Measurements from ENCODE around the gene CD24. TPM values are rescaled to one million over a fixed set of nuclear protein-coding genes. Genes with fewer than 3 reads are reported as not detected.
"Not testable (repeated sequence)": the region's sequence is repeated elsewhere in the genome, so short reads cannot be mapped to it uniquely, and the experiment has no call there.

CD24 gene, protein sequence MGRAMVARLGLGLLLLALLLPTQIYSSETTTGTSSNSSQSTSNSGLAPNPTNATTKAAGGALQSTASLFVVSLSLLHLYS
- 100 to 1,000 TPM in 1 of 4 donors, 1 to 10 TPM in 3; 3.1 to 116 (median 5.3) TPM for total RNA-seq

DNA sequence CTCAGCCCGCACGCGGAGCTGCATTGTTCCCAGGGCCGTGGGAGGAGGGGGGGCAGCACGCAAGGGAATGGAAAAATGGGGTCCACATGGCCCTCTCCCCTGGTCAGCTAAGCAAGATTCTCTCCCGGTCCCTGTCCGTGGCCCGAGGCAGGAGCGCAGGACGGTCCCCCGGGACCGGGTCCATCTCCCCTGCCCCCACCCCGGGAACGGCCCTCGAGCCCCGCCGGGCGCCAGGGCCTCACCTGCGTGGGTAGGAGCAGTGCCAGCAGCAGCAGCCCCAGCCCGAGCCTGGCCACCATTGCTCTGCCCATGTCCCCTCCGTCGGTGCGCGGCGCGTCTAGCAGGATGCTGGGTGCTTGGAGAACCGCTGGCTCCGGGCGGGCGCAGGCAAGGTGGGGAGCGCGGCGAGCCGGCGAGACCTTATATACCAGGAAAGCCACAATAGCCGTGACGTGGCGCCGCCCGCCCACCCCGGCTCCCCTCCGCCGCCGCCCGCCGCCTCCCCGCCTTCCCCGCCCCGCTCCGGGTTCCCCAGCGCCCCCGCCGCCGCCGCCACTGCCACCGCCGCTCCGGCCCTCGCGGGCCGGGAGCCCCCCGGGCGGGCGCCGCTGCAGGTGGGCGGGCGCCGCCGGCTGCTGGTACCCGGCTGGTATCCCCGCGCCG, at the start of gene CD24:
Gene CD24 (minus strand): TSS at position 394 of the 663 bp plus-strand sequence. CDS start 83 bp downstream, at position 311.
- H3K4me1 ChIP-seq = peaks cover 0 to 28% (median 15%) of the 10 kb centered on the region in 3 donors
- 0% methylated on average over 3 of the region's 73 CpGs; no CpG with 5 or more reads in 1 of the 2 donors for WGBS, 2 donors (ENCODE audit: low coverage in 1 of 2)
- ATAC-seq = no peak
- H3K9me3 ChIP-seq = no peaks in the 10 kb centered on the region
- TF ChIP-seq POLR2AphosphoS5 (IDR thresholded peaks at IDR 0.05) (no peak), EP300 (IDR thresholded peaks at IDR 0.05) (no peak), POLR2A (IDR thresholded peaks at IDR 0.05) (no peak)
- TF ChIP-seq, protein P1, sequence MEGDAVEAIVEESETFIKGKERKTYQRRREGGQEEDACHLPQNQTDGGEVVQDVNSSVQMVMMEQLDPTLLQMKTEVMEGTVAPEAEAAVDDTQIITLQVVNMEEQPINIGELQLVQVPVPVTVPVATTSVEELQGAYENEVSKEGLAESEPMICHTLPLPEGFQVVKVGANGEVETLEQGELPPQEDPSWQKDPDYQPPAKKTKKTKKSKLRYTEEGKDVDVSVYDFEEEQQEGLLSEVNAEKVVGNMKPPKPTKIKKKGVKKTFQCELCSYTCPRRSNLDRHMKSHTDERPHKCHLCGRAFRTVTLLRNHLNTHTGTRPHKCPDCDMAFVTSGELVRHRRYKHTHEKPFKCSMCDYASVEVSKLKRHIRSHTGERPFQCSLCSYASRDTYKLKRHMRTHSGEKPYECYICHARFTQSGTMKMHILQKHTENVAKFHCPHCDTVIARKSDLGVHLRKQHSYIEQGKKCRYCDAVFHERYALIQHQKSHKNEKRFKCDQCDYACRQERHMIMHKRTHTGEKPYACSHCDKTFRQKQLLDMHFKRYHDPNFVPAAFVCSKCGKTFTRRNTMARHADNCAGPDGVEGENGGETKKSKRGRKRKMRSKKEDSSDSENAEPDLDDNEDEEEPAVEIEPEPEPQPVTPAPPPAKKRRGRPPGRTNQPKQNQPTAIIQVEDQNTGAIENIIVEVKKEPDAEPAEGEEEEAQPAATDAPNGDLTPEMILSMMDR (IDR thresholded peaks at IDR 0.05) = no peak
- peak within 1 kb of the TSS; percentile 44 to 58 for H3K4me3 ChIP-seq
- H3K36me3 ChIP-seq = no peaks in the 10 kb centered on the region
- H3K27me3 ChIP-seq = peaks cover 89% of the 10 kb centered on the region
- H3K27ac ChIP-seq = no peak within 1 kb of the TSS

DNA sequence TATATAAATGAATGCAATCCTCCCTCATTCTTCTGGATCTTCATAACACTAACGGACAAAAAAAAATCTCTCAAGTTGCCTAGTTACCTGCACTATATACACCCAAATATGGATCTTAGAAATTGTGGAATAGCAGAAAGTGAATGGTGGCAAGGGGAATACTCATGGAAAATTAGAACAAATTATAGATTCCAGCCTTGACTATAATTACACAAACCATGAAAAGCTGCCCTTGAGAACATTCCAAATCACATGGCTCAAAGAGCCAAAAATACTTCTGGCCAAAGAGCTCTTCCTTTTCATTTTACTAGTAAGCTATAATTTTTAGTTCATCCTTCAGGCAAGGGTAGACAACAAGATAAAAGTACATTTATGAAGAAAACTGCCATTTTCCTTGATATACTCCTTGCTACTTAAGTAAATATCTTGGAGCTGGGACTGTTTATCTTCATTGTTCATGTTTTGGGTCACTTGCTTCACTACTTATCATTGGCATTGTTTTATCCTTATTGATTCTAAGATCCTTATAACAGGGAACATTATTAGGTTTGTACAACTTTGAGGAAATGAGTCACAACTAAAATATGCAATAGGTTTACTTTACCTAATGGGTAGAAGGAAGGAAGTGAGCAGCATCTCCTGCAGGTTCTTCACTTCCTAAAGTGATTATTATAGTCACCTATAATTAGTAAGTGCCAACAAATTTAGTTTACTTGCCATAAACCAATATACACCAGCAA, 47.1 kb upstream of the CD24 start:
- Histone ChIP-seq H3K27me3 (no peaks in the 10 kb centered on the region), H3K27ac (no peak overlapping the region), H3K9me3 (no peaks in the 10 kb centered on the region), H3K4me3 (no peak overlapping the region), H3K36me3 (no peaks in the 10 kb centered on the region), H3K4me1 (peaks cover 0 to 7% (median 0%) of the 10 kb centered on the region in 3 donors)
- no peak for ATAC-seq
- no peak for TF ChIP-seq POLR2AphosphoS5 (IDR thresholded peaks at IDR 0.05)
- no peak for TF ChIP-seq EP300 (IDR thresholded peaks at IDR 0.05)
- TF ChIP-seq POLR2A (IDR thresholded peaks at IDR 0.05) = no peak
- TF ChIP-seq, protein P1 (IDR thresholded peaks at IDR 0.05) = no peak
- WGBS, 2 donors (ENCODE audit: low coverage in 1 of 2) = 22 to 33% methylated on average over 1 of the region's 1 CpG

DNA sequence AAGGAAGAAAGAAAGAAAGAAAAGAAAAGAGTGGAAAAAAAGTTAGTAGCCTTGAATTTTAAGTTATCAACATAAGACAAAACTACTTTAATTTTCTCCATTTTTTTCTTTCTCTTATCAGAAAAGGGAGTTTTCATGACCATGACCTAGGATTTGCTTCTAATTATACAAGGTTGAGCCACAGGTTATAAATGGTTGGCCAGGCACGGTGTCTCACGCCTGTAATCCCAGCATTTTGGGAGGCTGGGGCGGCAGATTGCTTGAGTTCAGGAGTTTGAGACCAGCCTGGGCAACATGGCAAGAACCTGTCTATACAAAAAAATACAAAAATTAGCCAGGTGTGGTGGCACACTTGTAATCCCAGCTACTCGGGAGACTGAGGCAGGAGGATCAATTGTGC, 45.7 kb upstream of the CD24 start:
- no peaks in the 10 kb centered on the region for H3K27me3 ChIP-seq
- no peak for ATAC-seq
- H3K27ac ChIP-seq = no peak overlapping the region
- no peaks in the 10 kb centered on the region for H3K36me3 ChIP-seq
- H3K4me3 ChIP-seq = no peak overlapping the region
- WGBS, 2 donors (ENCODE audit: low coverage in 1 of 2) = 58 to 80% methylated on average over 1 to 4 of the region's 4 CpGs
- no peaks in the 10 kb centered on the region for H3K9me3 ChIP-seq
- no peak for TF ChIP-seq EP300 (IDR thresholded peaks at IDR 0.05)
- no peak for TF ChIP-seq POLR2A (IDR thresholded peaks at IDR 0.05)
- TF ChIP-seq, protein P1 (IDR thresholded peaks at IDR 0.05) = no peak
- TF ChIP-seq POLR2AphosphoS5 (IDR thresholded peaks at IDR 0.05) = no peak
- H3K4me1 ChIP-seq = peaks cover 0 to 7% (median 0%) of the 10 kb centered on the region in 3 donors

DNA sequence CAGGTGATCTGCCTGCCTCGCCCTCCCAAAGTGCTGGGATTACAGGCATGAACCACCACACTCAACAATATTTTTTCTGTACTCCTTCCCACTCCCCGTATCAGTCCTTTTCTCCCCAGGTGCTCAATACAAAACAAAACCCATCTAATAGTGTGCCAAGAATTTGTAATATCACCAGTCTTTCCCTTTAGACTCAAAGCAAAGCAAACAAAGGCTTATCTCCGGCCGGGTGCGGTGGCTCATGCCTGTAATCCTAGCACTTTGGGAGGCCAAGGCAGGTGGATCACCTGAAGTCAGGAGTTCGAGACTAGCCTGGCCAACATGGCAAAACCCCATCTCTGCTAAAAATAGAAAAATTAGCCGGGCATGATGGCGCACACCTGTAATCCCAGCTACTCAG, 45.1 kb upstream of the CD24 start:
- H3K4me1 ChIP-seq, H3K27ac ChIP-seq, H3K9me3 ChIP-seq, ATAC-seq, H3K4me3 ChIP-seq, H3K27me3 ChIP-seq, H3K36me3 ChIP-seq: not testable (repeated sequence)
- WGBS, 2 donors (ENCODE audit: low coverage in 1 of 2) = 70 to 71% methylated on average over 4 to 6 of the region's 8 CpGs

DNA sequence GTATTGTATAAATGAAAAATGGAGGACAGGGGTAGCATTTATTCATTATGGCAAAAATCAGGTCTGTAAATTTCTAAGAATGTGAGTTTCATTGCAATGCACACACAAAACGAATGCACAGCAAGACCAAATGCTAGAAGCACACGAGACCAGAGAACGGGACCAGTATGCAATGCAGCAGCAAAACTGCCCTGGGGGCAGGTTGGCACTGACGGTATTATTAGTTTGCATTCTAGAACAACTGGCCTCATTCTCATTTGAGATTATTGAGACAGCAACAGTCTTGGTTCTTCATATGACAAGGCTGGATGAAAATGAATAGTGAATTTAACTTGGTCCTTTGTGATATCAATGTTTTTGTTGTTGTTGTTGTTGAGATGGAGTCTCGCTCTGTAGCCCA, 44.5 kb upstream of the CD24 start:
- Histone ChIP-seq H3K4me1 (peaks cover 0 to 7% (median 0%) of the 10 kb centered on the region in 3 donors), H3K4me3 (no peak overlapping the region), H3K27me3 (no peaks in the 10 kb centered on the region), H3K36me3 (no peaks in the 10 kb centered on the region), H3K27ac (no peak overlapping the region), H3K9me3 (no peaks in the 10 kb centered on the region)
- TF ChIP-seq POLR2AphosphoS5 (IDR thresholded peaks at IDR 0.05) (no peak), POLR2A (IDR thresholded peaks at IDR 0.05) (no peak), EP300 (IDR thresholded peaks at IDR 0.05) (no peak)
- TF ChIP-seq, protein P1 (IDR thresholded peaks at IDR 0.05) = no peak
- no peak for ATAC-seq
- WGBS, 2 donors (ENCODE audit: low coverage in 1 of 2) = 78 to 86% methylated on average over 5 of the region's 5 CpGs

Data from gastroesophageal sphincter (tissue), 4 donors.